A549 (cell line): ENCODE results near the gene TOGARAM2. TPM values are rescaled to one million over a fixed set of nuclear protein-coding genes. Genes with fewer than 3 reads are reported as not detected.
A peak's percentile ranks its signal among the peaks of the same experiment; 100 is the strongest.

Source experiments
- ATAC-seq, 2 experiments: fragments of 200-7000 bp in 1 of 2; fragments of >200 bp in 1 of 2; cut with Nextera tagmentation in 1 of 2; cut with Tn5 transposase in 1 of 2; 3 replicates each; pipeline versions ENCODE4 v1.8.0 to v1.9.1; 2018 to 2020; ENCODE audit warnings: mild to moderate bottlenecking in 1 of 2, moderate library complexity in 1 of 2
- CTCF ChIA-PET: fragments of 300-600 bp; sonication (Branson Sonifier 250); formaldehyde crosslinking; extraction: SDS; loops from one replicate; lab custom pipeline; 2021; ENCODE audit warnings: antibody characterized with exemption, inconsistent platforms; lab: Yijun Ruan, JAX
- POLR2A ChIA-PET: fragments of 350-600 bp; formaldehyde crosslinking; extraction: SDS; loops from one replicate; lab custom pipeline; 2021; ENCODE audit warnings: antibody characterized with exemption, inconsistent platforms; lab: Yijun Ruan, JAX
- DNase-seq, 2 experiments: peaks; one replicate each; pipeline versions ENCODE4 v3.0.0 to v3.0.0-alpha.2; 2011 to 2016; ENCODE audit warnings: low read depth in 1 of 2, low spot score in 1 of 2
- FAIRE-seq: peaks from 2 replicates; lab custom pipeline; 2011; peaks lifted over from hg19 to GRCh38; lab: Jason Lieb, UNC
- H3K27ac ChIP-seq, 2 experiments: fragments of >200 bp; sonication (Bioruptor Twin); formaldehyde crosslinking; 3 replicates each; pipeline ENCODE4 v1.5.1; 2016 to 2017
- H3K4me1 ChIP-seq: fragments of >200 bp; sonication (Bioruptor Twin); formaldehyde crosslinking; 3 replicates; pipeline ENCODE4 v1.6.1; 2016
- H3K4me2 ChIP-seq: fragments of >200 bp; sonication (Bioruptor Twin); formaldehyde crosslinking; 3 replicates; pipeline ENCODE4 v1.6.1; 2016
- H3K4me3 ChIP-seq: fragments of >200 bp; sonication (Bioruptor Twin); formaldehyde crosslinking; 3 replicates; pipeline ENCODE4 v1.5.1; 2016
- H3K9me3 ChIP-seq: fragments of >200 bp; sonication (Bioruptor Twin); formaldehyde crosslinking; 3 replicates; pipeline ENCODE4 v1.6.1; 2016
- BCL3 ChIP-seq: fragments of >200 bp; sonication (Bioruptor Twin); formaldehyde crosslinking; IDR thresholded peaks from 3 replicates; pipeline ENCODE4 v1.6.1; 2016
- CBX8 ChIP-seq: fragments of 200-600 bp; sonication (generic); IDR thresholded peaks from 2 replicates; pipeline ENCODE4 v1.6.1; 2016
- CEBPB ChIP-seq, 2 experiments: fragments of >200 bp in 1 of 2; sonication (Bioruptor Twin) in 1 of 2; formaldehyde crosslinking in 1 of 2; IDR thresholded peaks; 2 replicates each; pipeline ENCODE4 v1.6.1; 2012 to 2016
- CHD2 ChIP-seq: fragments of 150-350 bp; IDR thresholded peaks from 2 replicates; pipeline ENCODE4 v1.6.1; 2014; ENCODE audit warnings: low read length; ENCODE audit not compliant: partially characterized antibody
- ELK1 ChIP-seq: fragments of 150-350 bp; IDR thresholded peaks from 2 replicates; pipeline ENCODE4 v1.6.1; 2014; ENCODE audit warnings: low read depth, mild to moderate bottlenecking, low read length
- EP300 ChIP-seq, 2 experiments: fragments of >200 bp; sonication (Bioruptor Twin); formaldehyde crosslinking; IDR thresholded peaks; 2 replicates in 1 of 2; 3 replicates in 1 of 2; pipeline ENCODE4 v1.6.1; 2016 to 2017
- ESRRA ChIP-seq: fragments of 150-350 bp; IDR thresholded peaks from 2 replicates; pipeline ENCODE4 v1.6.1; 2014; ENCODE audit warnings: mild to moderate bottlenecking, low read length, borderline replicate concordance
- FOXS1 ChIP-seq: fragments of 250-450 bp; sonication (Bioruptor Pico); IDR thresholded peaks from 2 replicates; pipeline ENCODE4 v1.5.0; 2020; ENCODE audit warnings: mild to moderate bottlenecking, moderate library complexity
- GATA3 ChIP-seq: IDR thresholded peaks from 2 replicates; pipeline ENCODE4 v1.6.1; 2012; ENCODE audit warnings: borderline replicate concordance
- HDAC2 ChIP-seq: fragments of 200-600 bp; sonication (generic); IDR thresholded peaks from 2 replicates; pipeline ENCODE4 v1.6.1; 2016
- HOXA7 ChIP-seq: fragments of 250-450 bp; sonication (Bioruptor Pico); IDR thresholded peaks from 2 replicates; pipeline ENCODE4 v1.5.0; 2020; ENCODE audit warnings: mild to moderate bottlenecking, moderate library complexity
- HOXB13 ChIP-seq: fragments of 250-450 bp; sonication (Bioruptor Pico); IDR thresholded peaks from 2 replicates; pipeline ENCODE4 v1.5.0; 2020; ENCODE audit warnings: low read depth, mild to moderate bottlenecking, moderate library complexity
- JUN ChIP-seq, 2 experiments: fragments of >200 bp; sonication (Bioruptor Twin); formaldehyde crosslinking; IDR thresholded peaks; 2 replicates in 1 of 2; 3 replicates in 1 of 2; pipeline ENCODE4 v1.6.1; 2016 to 2017
- KDM1A ChIP-seq: fragments of 200-600 bp; sonication (generic); IDR thresholded peaks from 2 replicates; pipeline ENCODE4 v1.6.1; 2016; ENCODE audit warnings: low read depth, mild to moderate bottlenecking
- MAFK ChIP-seq: fragments of 450-650 bp; IDR thresholded peaks from 2 replicates; pipeline ENCODE4 v1.6.1; 2014; ENCODE audit not compliant: partially characterized antibody
- MAX ChIP-seq: IDR thresholded peaks from 2 replicates; pipeline ENCODE4 v1.6.1; 2012
- MAZ ChIP-seq: fragments of 150-350 bp; IDR thresholded peaks from 2 replicates; pipeline ENCODE4 v1.6.1; 2014; ENCODE audit warnings: antibody characterized with exemption, low read depth, low read length, borderline replicate concordance
- NFE2L2 ChIP-seq: fragments of 150-350 bp; conservative IDR thresholded peaks from 2 replicates; pipeline ENCODE4 v1.6.1; 2014; ENCODE audit warnings: low read length
- NR3C1 ChIP-seq: fragments of >200 bp; sonication (Bioruptor Twin); formaldehyde crosslinking; IDR thresholded peaks from 3 replicates; pipeline ENCODE4 v1.6.1; 2017
- PHF8 ChIP-seq: fragments of 200-600 bp; sonication (generic); IDR thresholded peaks from 2 replicates; pipeline ENCODE4 v1.6.1; 2016; ENCODE audit warnings: low read depth, mild to moderate bottlenecking, antibody characterized with exemption, moderate library complexity, borderline replicate concordance
- POLR2A ChIP-seq: IDR thresholded peaks from 2 replicates; pipeline ENCODE4 v1.6.1; 2012; ENCODE audit warnings: mild to moderate bottlenecking, low read length
- REST ChIP-seq: fragments of 200-600 bp; sonication (generic); IDR thresholded peaks from 2 replicates; pipeline ENCODE4 v1.6.1; 2016; ENCODE audit warnings: antibody characterized with exemption, mild to moderate bottlenecking, moderate library complexity
- RNF2 ChIP-seq: fragments of 200-600 bp; sonication (generic); IDR thresholded peaks from 2 replicates; pipeline ENCODE4 v1.6.1; 2016; ENCODE audit warnings: low read depth, mild to moderate bottlenecking, antibody characterized with exemption, moderate library complexity, borderline replicate concordance
- SMC3 ChIP-seq: fragments of >200 bp; sonication (Bioruptor Twin); formaldehyde crosslinking; IDR thresholded peaks from 3 replicates; pipeline ENCODE4 v1.6.1; 2018; ENCODE audit warnings: inconsistent platforms
- SREBF2 ChIP-seq: fragments of 450-650 bp; IDR thresholded peaks from 2 replicates; pipeline ENCODE4 v1.6.1; 2014; ENCODE audit warnings: mild to moderate bottlenecking, moderate library complexity
- TP53 ChIP-seq: fragments of 250-450 bp; sonication (Bioruptor Pico); IDR thresholded peaks from 2 replicates; pipeline ENCODE4 v1.5.0; 2021; ENCODE audit warnings: mild to moderate bottlenecking, moderate library complexity
- ZFP36 ChIP-seq: fragments of 450-650 bp; IDR thresholded peaks from 2 replicates; pipeline ENCODE4 v1.6.1; 2014; ENCODE audit warnings: borderline replicate concordance; ENCODE audit not compliant: partially characterized antibody
- ZNF302 ChIP-seq: fragments of 250-450 bp; sonication (Bioruptor Pico); IDR thresholded peaks from 2 replicates; pipeline ENCODE4 v1.9.0; 2021; ENCODE audit warnings: inconsistent platforms, mild to moderate bottlenecking, moderate library complexity
- WGBS: methylation state at CpG from one replicate; pipeline ENCODE4 v1.1.6; 2017; ENCODE audit errors: missing lambda C conversion rate; 5-methylcytosine and 5-hydroxymethylcytosine counted together
- polyA plus RNA-seq, 4 experiments: library from polyadenylated mRNA; depleted of rRNA in 3 of 4; stranded (reverse); fragments of >200 nt; fragmentation: RNase III in 1 of 4; extraction: RNeasy Plus Mini Kit Qiagen cat#74134 plus additional on column Dnase treatment in 1 of 4; gene quantifications; 2 replicates in 3 of 4; 3 replicates in 1 of 4; pipeline ENCODE4 v1.2.3, GENCODE V29; 2011 to 2017

Gene TOGARAM2
- polyA plus RNA-seq, 2 of the 4 experiments (the other 2 are of a cell fraction): 0.14 to 0.35 TPM

- H3K4me2 ChIP-seq: no peak overlapping the region
- no peaks in the 10 kb centered on the region for H3K9me3 ChIP-seq
- H3K27ac ChIP-seq: peak overlapping the region in 1 of 2 experiments; percentile 19; a peak in 2 of 6 replicates
- no peak for TF ChIP-seq ZFP36
- no peak for TF ChIP-seq HOXB13 (CRISPR knock-in tag)
- no peak for TF ChIP-seq POLR2A
- no peak for TF ChIP-seq RNF2
- TF ChIP-seq ZNF302 (CRISPR knock-in tag): no peak
- TF ChIP-seq MAFK: no peak
- TF ChIP-seq SREBF2: no peak
- TF ChIP-seq FOXS1 (CRISPR knock-in tag): no peak
- TF ChIP-seq TP53 (CRISPR knock-in tag): no peak
- TF ChIP-seq CEBPB (IDR thresholded peaks at IDR 0.05): no peak
- TF ChIP-seq REST: no peak
- no peak for TF ChIP-seq JUN (IDR thresholded peaks at IDR 0.05)
- TF ChIP-seq NR3C1: no peak
- TF ChIP-seq CBX8: no peak
- TF ChIP-seq ELK1: no peak
- 94% methylated on average over 5 of the region's 5 CpGs for WGBS
- H3K4me1 ChIP-seq: peaks cover 18% of the 10 kb centered on the region
- ChIA-PET CTCF (interaction anchor here (1.0 to 1.4 kb wide), 3 partner anchors 14 to 176 kb away, joined by 3 read pairs; no protein-coding TSS in a partner anchor), POLR2A (no interaction called here)
- FAIRE-seq (no peak), DNase-seq (no peak), ATAC-seq (no peak)
- no peak overlapping the region for H3K4me3 ChIP-seq
Measured at GRCh38 chr2:29032189-29032588, 51.1 kb downstream of the TOGARAM2 start.

- Histone ChIP-seq H3K4me1 (peaks cover 18% of the 10 kb centered on the region), H3K9me3 (no peaks in the 10 kb centered on the region), H3K27ac (peak overlapping the region; percentile 34 to 78), H3K4me3 (no peak overlapping the region), H3K4me2 (peak overlapping the region; percentile 60)
- ChIA-PET POLR2A (no interaction called here), CTCF (interaction anchor here (1.2 to 1.5 kb wide), 3 partner anchors 15 to 22 kb away, joined by 3 to 4 read pairs (median 3); no protein-coding TSS in a partner anchor)
- peak; percentile 27; the same call in 1 of the 2 replicates for TF ChIP-seq GATA3
- TF ChIP-seq SMC3: no peak
- DNase-seq (peak; percentile 66 to 84), ATAC-seq (peak; percentile 70 to 92), FAIRE-seq (peak; percentile 70)
- WGBS: 11% methylated on average over 2 of the region's 2 CpGs
Measured at GRCh38 chr2:29033172-29033571, 52.1 kb downstream of the TOGARAM2 start.

- ATAC-seq (peak in 1 of 2 experiments; percentile 56; a peak in 3 of 6 replicates), FAIRE-seq (no peak), DNase-seq (peak in 1 of 2 experiments; percentile 34)
- no peaks in the 10 kb centered on the region for H3K9me3 ChIP-seq
- WGBS: 90% methylated on average over 6 of the region's 6 CpGs
- no peak overlapping the region for H3K4me3 ChIP-seq
- H3K27ac ChIP-seq: peak overlapping the region; percentile 34 to 78; a peak in 5 of 6 replicates
- H3K4me2 ChIP-seq: peak overlapping the region; percentile 60
- peaks cover 18% of the 10 kb centered on the region for H3K4me1 ChIP-seq
- ChIA-PET POLR2A (no interaction called here), CTCF (interaction anchor here (0.5 to 1.5 kb wide), 3 partner anchors 19 to 383 kb away, joined by 3 to 4 read pairs (median 3); no protein-coding TSS in a partner anchor)
- no peak for TF ChIP-seq HDAC2
- TF ChIP-seq MAX: no peak
- TF ChIP-seq POLR2A: no peak
- TF ChIP-seq ELK1: no peak
- TF ChIP-seq FOXS1 (CRISPR knock-in tag): no peak
- no peak for TF ChIP-seq RNF2
- no peak for TF ChIP-seq JUN (IDR thresholded peaks at IDR 0.05)
- TF ChIP-seq CHD2: no peak
- TF ChIP-seq MAZ: no peak
- no peak for TF ChIP-seq NFE2L2
- no peak for TF ChIP-seq BCL3
- no peak for TF ChIP-seq CEBPB (IDR thresholded peaks at IDR 0.05)
- no peak for TF ChIP-seq MAFK
- TF ChIP-seq PHF8: no peak
- no peak for TF ChIP-seq KDM1A
- no peak for TF ChIP-seq ESRRA
- TF ChIP-seq EP300 (IDR thresholded peaks at IDR 0.05): no peak
- TF ChIP-seq HOXA7 (CRISPR knock-in tag): no peak
Measured at GRCh38 chr2:29033656-29034055, 52.6 kb downstream of the TOGARAM2 start.
